GM12801 (cell line): Measurements from ENCODE around the gene UTF1.

Experiments used
- TF ChIP-seq, protein P1 (sequence below): IDR thresholded peaks from one replicate; pipeline ENCODE4 v1.5.1; 2011; ENCODE audit warnings: control low read depth; ENCODE audit not compliant: insufficient read length; ENCODE audit errors: extremely low read depth

Gene UTF1

DNA sequence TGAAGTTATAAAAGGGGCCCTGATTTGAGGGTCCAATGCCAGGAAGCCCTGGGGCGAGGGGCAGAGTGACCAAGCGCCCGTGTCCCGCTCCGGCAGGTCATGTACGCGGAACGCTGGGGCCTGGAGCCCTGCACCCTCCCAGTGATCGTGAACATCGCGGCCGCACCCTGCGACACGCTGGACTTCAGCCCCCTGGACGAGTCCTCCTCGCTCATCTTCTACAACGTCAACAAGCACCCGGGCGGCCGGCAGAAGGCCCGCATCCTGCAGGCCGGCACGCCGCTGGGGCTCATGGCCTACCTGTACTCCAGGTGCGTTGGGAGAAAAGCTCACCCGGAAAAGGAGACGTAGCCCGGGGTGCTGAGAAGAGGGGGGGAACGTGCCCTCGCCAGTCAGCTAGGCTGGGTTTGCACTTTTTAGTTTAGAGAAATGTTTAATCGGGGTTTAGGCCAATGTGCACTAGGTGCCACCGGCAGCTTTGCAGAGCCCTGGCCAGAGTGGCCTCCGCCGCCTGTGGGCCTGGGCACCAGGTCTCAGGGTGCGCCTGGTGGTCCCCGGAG lies 22.9 kb upstream of the UTF1 start:
- TF ChIP-seq, protein P1, sequence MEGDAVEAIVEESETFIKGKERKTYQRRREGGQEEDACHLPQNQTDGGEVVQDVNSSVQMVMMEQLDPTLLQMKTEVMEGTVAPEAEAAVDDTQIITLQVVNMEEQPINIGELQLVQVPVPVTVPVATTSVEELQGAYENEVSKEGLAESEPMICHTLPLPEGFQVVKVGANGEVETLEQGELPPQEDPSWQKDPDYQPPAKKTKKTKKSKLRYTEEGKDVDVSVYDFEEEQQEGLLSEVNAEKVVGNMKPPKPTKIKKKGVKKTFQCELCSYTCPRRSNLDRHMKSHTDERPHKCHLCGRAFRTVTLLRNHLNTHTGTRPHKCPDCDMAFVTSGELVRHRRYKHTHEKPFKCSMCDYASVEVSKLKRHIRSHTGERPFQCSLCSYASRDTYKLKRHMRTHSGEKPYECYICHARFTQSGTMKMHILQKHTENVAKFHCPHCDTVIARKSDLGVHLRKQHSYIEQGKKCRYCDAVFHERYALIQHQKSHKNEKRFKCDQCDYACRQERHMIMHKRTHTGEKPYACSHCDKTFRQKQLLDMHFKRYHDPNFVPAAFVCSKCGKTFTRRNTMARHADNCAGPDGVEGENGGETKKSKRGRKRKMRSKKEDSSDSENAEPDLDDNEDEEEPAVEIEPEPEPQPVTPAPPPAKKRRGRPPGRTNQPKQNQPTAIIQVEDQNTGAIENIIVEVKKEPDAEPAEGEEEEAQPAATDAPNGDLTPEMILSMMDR = no peak

DNA sequence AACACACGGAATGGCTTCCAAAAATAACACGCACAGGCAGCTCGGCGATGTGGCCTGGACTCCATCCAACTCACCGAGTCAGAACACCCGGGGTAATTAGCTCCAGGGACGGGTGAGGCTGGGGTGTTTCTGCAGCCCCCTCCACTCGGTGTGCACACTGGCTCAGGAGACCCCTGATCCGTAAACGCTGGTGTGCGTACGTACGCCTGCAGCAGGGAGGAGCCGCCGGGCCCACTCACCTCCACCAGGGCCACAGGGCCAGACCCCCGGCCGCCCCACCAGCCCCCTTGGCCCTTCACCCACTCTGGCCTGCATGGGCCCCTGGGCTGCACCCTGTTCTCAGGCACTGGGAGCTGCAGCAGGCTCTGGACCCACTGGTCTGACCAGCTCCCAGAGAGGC lies 22.4 kb upstream of the UTF1 start:
- TF ChIP-seq, protein P1 = no peak

DNA sequence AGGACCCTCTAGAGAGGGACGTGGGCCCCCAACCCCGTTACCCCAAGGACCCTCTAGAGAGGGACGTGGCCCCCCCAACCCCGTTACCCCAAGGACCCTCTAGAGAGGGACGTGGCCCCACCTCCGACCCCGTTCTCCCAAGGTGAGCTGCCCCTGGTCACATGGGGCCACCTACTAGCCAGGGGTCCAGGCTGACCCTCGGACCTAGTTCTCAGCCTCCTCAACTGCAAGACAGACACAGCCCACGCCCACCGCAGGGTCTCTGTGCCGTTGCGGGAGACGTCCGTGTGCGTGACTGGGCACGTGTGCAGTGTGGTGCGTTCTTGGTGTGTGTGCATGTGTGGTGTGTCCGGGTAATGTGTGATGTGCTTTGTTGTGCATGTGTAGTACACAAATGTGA lies 21.6 kb upstream of the UTF1 start:
- TF ChIP-seq, protein P1 = no peak

DNA sequence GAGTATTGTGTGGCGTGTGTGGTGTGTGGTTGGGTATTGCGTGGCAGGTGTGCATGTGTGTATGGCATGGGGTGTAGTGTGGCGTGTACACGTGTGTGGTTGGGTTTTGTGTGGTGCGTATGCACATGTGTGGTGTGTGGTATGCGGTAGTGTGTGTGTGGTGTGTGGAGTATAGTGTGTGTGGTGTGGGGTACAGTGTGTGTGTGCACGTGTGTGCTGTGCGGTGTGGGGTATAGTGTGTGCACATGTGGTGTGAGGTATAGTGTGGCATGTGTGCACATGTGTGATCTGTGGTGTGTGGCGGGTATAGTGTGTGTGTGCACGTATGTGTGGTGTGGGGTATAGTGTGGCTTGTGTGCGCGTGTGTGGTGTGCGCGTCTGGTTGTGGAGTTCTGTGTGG lies 20.9 kb upstream of the UTF1 start:
- TF ChIP-seq, protein P1 = no peak

DNA sequence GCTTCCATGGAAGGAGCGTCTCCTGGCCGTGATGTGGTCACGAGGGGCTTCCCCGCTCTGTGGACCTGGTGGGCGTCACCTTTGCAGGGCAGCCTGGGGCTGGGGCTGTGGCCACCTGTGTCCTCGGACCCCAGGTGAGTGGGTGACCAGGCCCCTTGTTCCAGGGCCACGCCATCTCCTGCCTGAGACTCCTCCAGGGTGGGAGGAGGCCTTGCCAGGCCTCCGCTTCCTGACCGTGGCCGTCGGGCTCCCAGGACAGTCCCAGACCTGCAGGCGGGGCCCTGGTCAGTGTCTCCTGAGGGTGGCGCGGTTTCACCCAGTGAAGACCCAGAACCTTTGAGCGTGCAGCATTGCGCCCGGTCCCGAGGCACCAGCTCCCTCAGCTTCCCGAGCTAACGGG lies 20.4 kb upstream of the UTF1 start:
- TF ChIP-seq, protein P1 = no peak

DNA sequence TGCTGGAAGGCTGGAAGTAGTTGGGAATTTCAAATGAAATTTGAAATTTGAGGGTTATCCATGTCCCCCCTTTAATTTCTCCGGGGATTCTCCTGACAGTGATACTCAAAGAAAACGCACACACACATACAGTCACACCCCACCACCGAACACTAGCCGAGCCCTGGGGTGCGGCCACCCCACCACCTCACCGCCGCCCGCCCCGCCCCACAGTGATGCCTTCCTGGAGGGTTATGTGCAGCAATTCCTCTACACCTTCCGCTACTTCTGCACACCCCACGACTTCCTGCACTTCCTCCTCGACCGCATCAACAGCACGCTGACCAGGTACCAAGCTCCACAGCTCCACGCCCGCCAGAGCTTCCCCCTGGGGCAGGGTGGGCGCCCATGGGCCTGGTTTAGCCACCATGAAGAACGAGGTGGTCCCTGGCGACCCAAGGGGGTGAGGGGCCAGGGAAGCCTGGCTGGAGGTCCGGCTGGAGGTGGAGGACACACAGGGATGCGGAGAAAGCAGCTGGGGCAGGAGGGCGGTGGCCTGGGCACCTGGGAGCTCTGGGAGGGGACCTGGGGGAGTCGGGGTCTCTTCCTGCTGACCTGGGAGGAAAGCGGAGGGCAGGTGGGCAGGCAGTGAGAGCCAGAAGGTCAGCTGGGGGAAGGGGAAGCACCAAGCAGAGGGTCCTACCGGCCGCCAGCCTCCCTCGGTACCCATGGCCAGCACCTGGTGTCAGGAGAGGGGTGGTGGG lies 19.4 kb upstream of the UTF1 start:
- TF ChIP-seq, protein P1 = no peak

DNA sequence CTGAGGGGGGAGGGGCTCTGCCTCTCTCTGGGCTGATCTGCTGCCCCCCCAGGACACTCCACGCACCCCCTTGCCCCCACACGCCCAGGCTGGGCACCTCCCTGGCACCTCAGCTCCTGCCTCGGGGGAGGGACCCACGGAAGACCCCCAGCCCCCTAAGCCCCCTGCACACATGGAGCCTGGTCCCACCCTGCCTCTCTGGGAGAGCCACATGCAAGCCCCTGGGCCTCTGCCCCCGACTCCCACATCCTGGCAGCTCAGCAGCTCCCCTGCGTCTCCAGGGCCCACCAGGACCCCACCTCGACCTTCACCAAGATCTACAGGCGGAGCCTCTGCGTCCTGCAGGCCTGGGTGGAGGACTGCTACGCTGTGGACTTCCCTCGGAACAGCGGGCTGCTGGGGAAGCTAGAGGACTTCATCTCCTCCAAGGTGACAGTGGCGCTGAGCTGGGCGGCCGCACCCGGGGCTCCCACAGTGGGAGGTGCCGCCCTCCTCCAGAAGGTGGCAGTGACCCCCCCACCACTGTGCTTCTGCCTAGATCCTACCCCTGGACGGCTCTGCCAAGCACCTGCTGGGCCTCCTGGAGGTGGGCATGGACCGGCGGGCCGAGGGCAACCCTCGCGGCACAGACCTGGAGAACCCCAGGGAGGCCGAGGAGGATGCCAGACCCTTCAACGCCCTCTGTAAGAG lies 18.7 kb upstream of the UTF1 start:
- TF ChIP-seq, protein P1 = no peak
